Measurements from ENCODE around the gene MYH9. TPM values are rescaled to one million over a fixed set of nuclear protein-coding genes. Genes with fewer than 3 reads are reported as not detected.

Gene MYH9
- polyA plus RNA-seq, 1 donor from 2014 or later: 7.1 TPM

GRCh38 chr22:36320553-36320952 is 67.2 kb downstream of the MYH9 start:
- no peak for TF ChIP-seq TAF1 (IDR thresholded peaks at IDR 0.05; ENCODE audit: low read depth)
- TF ChIP-seq SMC3 (conservative IDR thresholded peaks at IDR 0.05; ENCODE audit: poor library complexity): no peak
- no peak for TF ChIP-seq CTCF (IDR thresholded peaks at IDR 0.05; ENCODE audit: poor library complexity, severe bottlenecking)
- no peak for TF ChIP-seq EZH2 (IDR thresholded peaks at IDR 0.05; ENCODE audit: borderline replicate concordance, insufficient read depth, low read length, poor library complexity, severe bottlenecking)
- no peak for TF ChIP-seq MXI1 (conservative IDR thresholded peaks at IDR 0.05; ENCODE audit: poor library complexity, severe bottlenecking)
- no peak for TF ChIP-seq RAD21 (conservative IDR thresholded peaks at IDR 0.05)
- TF ChIP-seq REST (IDR thresholded peaks at IDR 0.05; ENCODE audit: borderline replicate concordance): no peak
- no peak for TF ChIP-seq EP300 (conservative IDR thresholded peaks at IDR 0.05; ENCODE audit: poor library complexity, severe bottlenecking)
- no peak for TF ChIP-seq POLR2AphosphoS5 (IDR thresholded peaks at IDR 0.05)
- Histone ChIP-seq H4K20me1 (ENCODE audit: insufficient read depth) (no peaks in the 10 kb centered on the region), H3K9ac (ENCODE audit: low read length) (no peak overlapping the region), H2AFZ (ENCODE audit: low read depth, low read length) (no peak overlapping the region), H3F3A (ENCODE audit: insufficient read depth, low read length, poor library complexity, severe bottlenecking) (no peaks in the 10 kb centered on the region), H3K79me2 (replicated peaks; ENCODE audit: insufficient read depth, low read length) (no peaks in the 10 kb centered on the region), H3K9me2 (ENCODE audit: insufficient read depth, low read length) (no peaks in the 10 kb centered on the region), H3K4me3 (ENCODE audit: low read length) (no peak overlapping the region), H3K27me3 (ENCODE audit: insufficient read depth, low read depth, low read length) (no peaks in the 10 kb centered on the region), H3K4me2 (ENCODE audit: low read length) (no peak overlapping the region), H3K36me3 (ENCODE audit: insufficient read depth, low read length) (no peaks in the 10 kb centered on the region), H3K9me3 (ENCODE audit: low read length) (no peaks in the 10 kb centered on the region), H3K27ac (ENCODE audit: low read length) (no peak overlapping the region)

- no peak overlapping the region for H3K4me2 ChIP-seq (ENCODE audit: low read length)
- H3K79me2 ChIP-seq (replicated peaks; ENCODE audit: insufficient read depth, low read length): no peaks in the 10 kb centered on the region
- no peak overlapping the region for H3K9ac ChIP-seq (ENCODE audit: low read length)
- no peak for TF ChIP-seq MXI1 (conservative IDR thresholded peaks at IDR 0.05; ENCODE audit: poor library complexity, severe bottlenecking)
- TF ChIP-seq SMC3 (conservative IDR thresholded peaks at IDR 0.05; ENCODE audit: poor library complexity): no peak
- TF ChIP-seq TAF1 (IDR thresholded peaks at IDR 0.05; ENCODE audit: low read depth): no peak
- TF ChIP-seq EZH2 (IDR thresholded peaks at IDR 0.05; ENCODE audit: borderline replicate concordance, insufficient read depth, low read length, poor library complexity, severe bottlenecking): no peak
- no peak for TF ChIP-seq EP300 (conservative IDR thresholded peaks at IDR 0.05; ENCODE audit: poor library complexity, severe bottlenecking)
- TF ChIP-seq REST (IDR thresholded peaks at IDR 0.05; ENCODE audit: borderline replicate concordance): no peak
- TF ChIP-seq RAD21 (conservative IDR thresholded peaks at IDR 0.05): no peak
- no peak for TF ChIP-seq CTCF (IDR thresholded peaks at IDR 0.05; ENCODE audit: poor library complexity, severe bottlenecking)
- no peak for TF ChIP-seq POLR2AphosphoS5 (IDR thresholded peaks at IDR 0.05)
- H3K36me3 ChIP-seq (ENCODE audit: insufficient read depth, low read length): no peaks in the 10 kb centered on the region
- H3K27ac ChIP-seq (ENCODE audit: low read length): no peak overlapping the region
- H2AFZ ChIP-seq (ENCODE audit: low read depth, low read length): no peak overlapping the region
- no peak overlapping the region for H3K4me3 ChIP-seq (ENCODE audit: low read length)
- no peaks in the 10 kb centered on the region for H3K9me2 ChIP-seq (ENCODE audit: insufficient read depth, low read length)
- no peaks in the 10 kb centered on the region for H3K9me3 ChIP-seq (ENCODE audit: low read length)
- no peaks in the 10 kb centered on the region for H3F3A ChIP-seq (ENCODE audit: insufficient read depth, low read length, poor library complexity, severe bottlenecking)
- no peaks in the 10 kb centered on the region for H3K27me3 ChIP-seq (ENCODE audit: insufficient read depth, low read depth, low read length)
- no peaks in the 10 kb centered on the region for H4K20me1 ChIP-seq (ENCODE audit: insufficient read depth)
These were observed 67.9 kb downstream of the MYH9 start for GRCh38 chr22:36319595-36320497.
